ENCODE data around the gene AQP4.

- no peak for TF ChIP-seq POLR2AphosphoS5 (IDR thresholded peaks at IDR 0.05; ENCODE audit: low read depth, low read length)
- no peak for TF ChIP-seq POLR2A (IDR thresholded peaks at IDR 0.05; ENCODE audit: low read depth, low read length)
- TF ChIP-seq POU2F2 (IDR thresholded peaks at IDR 0.05; ENCODE audit: low read depth, low read length), result no peak
- no peak for TF ChIP-seq TAF1 (IDR thresholded peaks at IDR 0.05; ENCODE audit: low read depth, low read length)
- TF ChIP-seq SPI1 (IDR thresholded peaks at IDR 0.05; ENCODE audit: low read depth, low read length), result no peak
- TF ChIP-seq PAX5 (IDR thresholded peaks at IDR 0.05; ENCODE audit: insufficient read depth, low read length, severe bottlenecking), result no peak
These were observed 52.5 kb downstream of the AQP4 start for GRCh38 chr18:26813043-26813442.

All from GM12891 (cell line).